HepG2 (cell line): ENCODE results near the gene CTF1. TPM values are rescaled to one million over a fixed set of nuclear protein-coding genes. Genes with fewer than 3 reads are reported as not detected.

Experiments
- ARNT2 ChIP-seq: sonication (generic); formaldehyde crosslinking; IDR thresholded peaks from 2 replicates; pipeline ENCODE4 v1.8.0; 2022; ENCODE audit warnings: mild to moderate bottlenecking, low read depth, missing genetic modification reagents, moderate library complexity
- E2F1 ChIP-seq: sonication (generic); formaldehyde crosslinking; IDR thresholded peaks from 2 replicates; pipeline ENCODE4 v1.5.0; 2020; ENCODE audit warnings: missing genetic modification reagents
- KAT8 ChIP-seq: IDR thresholded peaks from 2 replicates; pipeline ENCODE4 v1.6.1; 2016; ENCODE audit warnings: missing genetic modification reagents, missing compliant biosample characterization
- MTA3 ChIP-seq: sonication (generic); formaldehyde crosslinking; IDR thresholded peaks from 2 replicates; pipeline ENCODE4 v1.4.0; 2020; ENCODE audit warnings: missing genetic modification reagents
- MZF1 ChIP-seq: sonication (generic); formaldehyde crosslinking; IDR thresholded peaks from 2 replicates; pipeline ENCODE4 v1.8.1; 2023; ENCODE audit warnings: mild to moderate bottlenecking, missing genetic modification reagents, borderline replicate concordance
- NR3C1 ChIP-seq: sonication (generic); formaldehyde crosslinking; IDR thresholded peaks from 2 replicates; pipeline ENCODE4 v1.4.0; 2020; ENCODE audit warnings: missing genetic modification reagents
- PAX8 ChIP-seq: sonication (generic); formaldehyde crosslinking; IDR thresholded peaks from 2 replicates; pipeline ENCODE4 v1.8.0; 2022; ENCODE audit warnings: mild to moderate bottlenecking, missing genetic modification reagents, borderline replicate concordance
- PRDM15 ChIP-seq: sonication (generic); formaldehyde crosslinking; IDR thresholded peaks from 2 replicates; pipeline ENCODE4 v1.4.0; 2020; ENCODE audit warnings: missing genetic modification reagents
- SAFB2 ChIP-seq: sonication (generic); formaldehyde crosslinking; IDR thresholded peaks from 2 replicates; pipeline ENCODE4 v1.5.1; 2020; ENCODE audit warnings: missing genetic modification reagents, low read depth, mild to moderate bottlenecking, borderline replicate concordance
- SP4 ChIP-seq: sonication (generic); formaldehyde crosslinking; IDR thresholded peaks from 2 replicates; pipeline ENCODE4 v1.8.1; 2023; ENCODE audit warnings: mild to moderate bottlenecking, missing genetic modification reagents
- TCF7L2 ChIP-seq: IDR thresholded peaks from 2 replicates; pipeline ENCODE4 v1.6.1; 2011; ENCODE audit warnings: mild to moderate bottlenecking, low read depth, low read length, moderate library complexity
- TFDP1 ChIP-seq: IDR thresholded peaks from 2 replicates; pipeline ENCODE4 v1.6.1; 2016; ENCODE audit warnings: missing compliant biosample characterization, missing genetic modification reagents, borderline replicate concordance
- THYN1 ChIP-seq: sonication (generic); formaldehyde crosslinking; IDR thresholded peaks from 2 replicates; pipeline ENCODE4 v1.8.1; 2023; ENCODE audit warnings: low read depth, mild to moderate bottlenecking, moderate library complexity, missing genetic modification reagents, borderline replicate concordance
- ZBTB38 ChIP-seq: sonication (generic); formaldehyde crosslinking; IDR thresholded peaks from 2 replicates; pipeline ENCODE4 v1.5.1; 2020; ENCODE audit warnings: mild to moderate bottlenecking, missing genetic modification reagents
- ZBTB42 ChIP-seq: sonication (generic); formaldehyde crosslinking; IDR thresholded peaks from 2 replicates; pipeline ENCODE4 v1.5.0; 2020; ENCODE audit warnings: mild to moderate bottlenecking, missing genetic modification reagents
- ZFP36L2 ChIP-seq: sonication (generic); formaldehyde crosslinking; IDR thresholded peaks from 2 replicates; pipeline ENCODE4 v1.4.0; 2020; ENCODE audit warnings: missing genetic modification reagents
- ZNF619 ChIP-seq: sonication (generic); formaldehyde crosslinking; IDR thresholded peaks from 2 replicates; pipeline ENCODE4 v1.4.0; 2020; ENCODE audit warnings: mild to moderate bottlenecking, missing genetic modification reagents
- ZSCAN9 ChIP-seq: IDR thresholded peaks from 2 replicates; pipeline ENCODE4 v1.6.1; 2016; ENCODE audit warnings: borderline replicate concordance
- polyA plus RNA-seq, 8 experiments: library from polyadenylated mRNA; depleted of rRNA in 3 of 8; stranded (reverse) in 7 of 8; unstranded in 1 of 8; fragments of >200 nt; fragmentation: Illumina TruSeq in 4 of 8; extraction: Trizol in 4 of 8; gene quantifications; 2 replicates each; pipeline versions ENCODE4 v1.2.1 to v1.2.3, GENCODE V29; 2011 to 2016; ENCODE audit warnings: low read depth in 4 of 8, missing spikeins in 1 of 8, mixed read lengths in 1 of 8; ENCODE audit not compliant: insufficient read depth in 1 of 8
- total RNA-seq, 5 experiments: library from RNA; depleted of rRNA; stranded (reverse); fragments of >200 nt; fragmentation: Illumina TruSeq; extraction: Trizol; gene quantifications; 2 replicates each; pipeline ENCODE4 v1.2.3, GENCODE V29; 2016; ENCODE audit warnings: low read depth in 1 of 5
- TF ChIP-seq, protein P1 (sequence below): IDR thresholded peaks from 2 replicates; pipeline ENCODE4 v1.4.0; 2020; ENCODE audit warnings: mild to moderate bottlenecking, missing genetic modification reagents
- TF ChIP-seq, protein P2 (sequence below): sonication (generic); formaldehyde crosslinking; IDR thresholded peaks from 2 replicates; pipeline ENCODE4 v1.5.0; 2020; ENCODE audit warnings: missing genetic modification reagents, mild to moderate bottlenecking, borderline replicate concordance

The CTF1 gene
- total and polyA plus RNA-seq, 2 of the 13 experiments (the other 11 are each of a cell fraction or from before 2014, with no cell fraction given) = 0.13 to 1.8 TPM

DNA sequence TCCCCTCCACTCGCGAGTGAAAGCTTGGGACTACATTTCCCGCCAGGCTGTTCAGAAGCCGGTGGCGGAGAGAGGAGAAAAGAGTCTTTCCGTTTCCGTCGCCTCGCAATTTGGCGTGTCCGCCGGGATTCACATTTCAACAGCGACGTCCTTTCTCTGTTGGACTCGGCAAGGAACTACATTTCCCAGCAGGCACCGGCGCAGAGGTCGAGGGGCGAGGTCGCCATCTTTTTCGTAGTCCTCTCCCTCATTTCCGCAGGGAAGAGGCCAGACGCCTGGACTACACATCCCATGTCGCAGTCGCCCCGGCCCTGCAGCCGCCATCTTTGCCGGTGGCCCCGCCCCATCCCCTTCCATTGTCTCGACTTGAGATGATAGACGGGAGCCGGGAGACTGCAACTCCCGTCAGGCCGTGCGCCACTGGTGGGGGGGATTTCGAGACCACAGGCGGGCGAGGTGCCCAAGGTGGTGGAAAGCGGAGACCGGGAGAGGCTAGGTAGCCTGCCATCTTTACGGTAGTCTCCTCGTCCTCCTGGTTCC is 26.1 kb downstream of the CTF1 start (continued):
- TF ChIP-seq PRDM15 (CRISPR knock-in tag) (no peak), MTA3 (CRISPR knock-in tag) (no peak), TCF7L2 (no peak), MZF1 (CRISPR knock-in tag) (no peak), ZFP36L2 (CRISPR knock-in tag) (no peak), NR3C1 (CRISPR knock-in tag) (no peak), ZBTB42 (CRISPR knock-in tag) (no peak), THYN1 (CRISPR knock-in tag) (0 out of 2 replicates have a peak, but pooled peaks have one; percentile 77), ZNF619 (no peak), SAFB2 (no peak), ZBTB38 (CRISPR knock-in tag) (no peak), PAX8 (CRISPR knock-in tag) (no peak), E2F1 (peak; percentile 55; the same call in 1 of the 2 replicates), SP4 (peak; percentile 89), TFDP1 (peak; percentile 12; the same call in 1 of the 2 replicates), ARNT2 (CRISPR knock-in tag) (0 out of 2 replicates have a peak, but pooled peaks have one; percentile 10), ZSCAN9 (CRISPR knock-in tag) (no peak), KAT8 (CRISPR knock-in tag) (peak; percentile 85)
- TF ChIP-seq, protein P1, sequence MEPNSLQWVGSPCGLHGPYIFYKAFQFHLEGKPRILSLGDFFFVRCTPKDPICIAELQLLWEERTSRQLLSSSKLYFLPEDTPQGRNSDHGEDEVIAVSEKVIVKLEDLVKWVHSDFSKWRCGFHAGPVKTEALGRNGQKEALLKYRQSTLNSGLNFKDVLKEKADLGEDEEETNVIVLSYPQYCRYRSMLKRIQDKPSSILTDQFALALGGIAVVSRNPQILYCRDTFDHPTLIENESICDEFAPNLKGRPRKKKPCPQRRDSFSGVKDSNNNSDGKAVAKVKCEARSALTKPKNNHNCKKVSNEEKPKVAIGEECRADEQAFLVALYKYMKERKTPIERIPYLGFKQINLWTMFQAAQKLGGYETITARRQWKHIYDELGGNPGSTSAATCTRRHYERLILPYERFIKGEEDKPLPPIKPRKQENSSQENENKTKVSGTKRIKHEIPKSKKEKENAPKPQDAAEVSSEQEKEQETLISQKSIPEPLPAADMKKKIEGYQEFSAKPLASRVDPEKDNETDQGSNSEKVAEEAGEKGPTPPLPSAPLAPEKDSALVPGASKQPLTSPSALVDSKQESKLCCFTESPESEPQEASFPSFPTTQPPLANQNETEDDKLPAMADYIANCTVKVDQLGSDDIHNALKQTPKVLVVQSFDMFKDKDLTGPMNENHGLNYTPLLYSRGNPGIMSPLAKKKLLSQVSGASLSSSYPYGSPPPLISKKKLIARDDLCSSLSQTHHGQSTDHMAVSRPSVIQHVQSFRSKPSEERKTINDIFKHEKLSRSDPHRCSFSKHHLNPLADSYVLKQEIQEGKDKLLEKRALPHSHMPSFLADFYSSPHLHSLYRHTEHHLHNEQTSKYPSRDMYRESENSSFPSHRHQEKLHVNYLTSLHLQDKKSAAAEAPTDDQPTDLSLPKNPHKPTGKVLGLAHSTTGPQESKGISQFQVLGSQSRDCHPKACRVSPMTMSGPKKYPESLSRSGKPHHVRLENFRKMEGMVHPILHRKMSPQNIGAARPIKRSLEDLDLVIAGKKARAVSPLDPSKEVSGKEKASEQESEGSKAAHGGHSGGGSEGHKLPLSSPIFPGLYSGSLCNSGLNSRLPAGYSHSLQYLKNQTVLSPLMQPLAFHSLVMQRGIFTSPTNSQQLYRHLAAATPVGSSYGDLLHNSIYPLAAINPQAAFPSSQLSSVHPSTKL (CRISPR knock-in tag) = no peak
- TF ChIP-seq, protein P2, sequence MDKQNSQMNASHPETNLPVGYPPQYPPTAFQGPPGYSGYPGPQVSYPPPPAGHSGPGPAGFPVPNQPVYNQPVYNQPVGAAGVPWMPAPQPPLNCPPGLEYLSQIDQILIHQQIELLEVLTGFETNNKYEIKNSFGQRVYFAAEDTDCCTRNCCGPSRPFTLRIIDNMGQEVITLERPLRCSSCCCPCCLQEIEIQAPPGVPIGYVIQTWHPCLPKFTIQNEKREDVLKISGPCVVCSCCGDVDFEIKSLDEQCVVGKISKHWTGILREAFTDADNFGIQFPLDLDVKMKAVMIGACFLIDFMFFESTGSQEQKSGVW (CRISPR knock-in tag) = no peak
